Chondrocyte (in vitro differentiated cells): ENCODE measurements around the gene CELF6. TPM values are rescaled to one million over a fixed set of nuclear protein-coding genes. Genes with fewer than 3 reads are reported as not detected.
A peak's percentile ranks its signal among the peaks of the same experiment; 100 is the strongest.

ENCODE experiments used
- DNase-seq: peaks from one replicate; pipeline ENCODE4 v3.0.0; 2021; ENCODE audit warnings: mixed read lengths, low spot score
- H3K27ac Mint-ChIP-seq: one replicate; pipeline ENCODE4 v1.8.0; 2021; ENCODE audit warnings: mild to moderate bottlenecking, moderate library complexity, mixed read lengths; ENCODE audit not compliant: unreplicated experiment
- H3K27me3 Mint-ChIP-seq: 2 replicates; pipeline ENCODE4 v1.8.0; 2021; ENCODE audit warnings: low read depth, mixed read lengths
- H3K36me3 Mint-ChIP-seq: 2 replicates; pipeline ENCODE4 v1.8.0; 2021; ENCODE audit warnings: low read depth, mixed read lengths
- H3K4me1 Mint-ChIP-seq: 2 replicates; pipeline ENCODE4 v1.8.0; 2021; ENCODE audit warnings: low read depth, mild to moderate bottlenecking, mixed read lengths
- H3K4me3 Mint-ChIP-seq: one replicate; pipeline ENCODE4 v1.8.0; 2021; ENCODE audit warnings: mild to moderate bottlenecking, moderate library complexity, mixed read lengths; ENCODE audit not compliant: unreplicated experiment
- H3K9me3 Mint-ChIP-seq: 2 replicates; pipeline ENCODE4 v1.8.0; 2021; ENCODE audit warnings: low read depth, mixed read lengths
- total RNA-seq: library from RNA; stranded (reverse); gene quantifications from 3 replicates; pipeline ENCODE4 v1.2.1, GENCODE V29; 2021
- TF ChIP-seq, protein P1 (sequence below): fragments of 200-600 bp; sonication (generic); IDR thresholded peaks from 2 replicates; pipeline ENCODE4 v1.5.0; 2021; ENCODE audit warnings: antibody characterized with exemption, mild to moderate bottlenecking, moderate library complexity

Gene CELF6
- total RNA-seq, 1 donor from 2014 or later = 0.42 TPM

DNA sequence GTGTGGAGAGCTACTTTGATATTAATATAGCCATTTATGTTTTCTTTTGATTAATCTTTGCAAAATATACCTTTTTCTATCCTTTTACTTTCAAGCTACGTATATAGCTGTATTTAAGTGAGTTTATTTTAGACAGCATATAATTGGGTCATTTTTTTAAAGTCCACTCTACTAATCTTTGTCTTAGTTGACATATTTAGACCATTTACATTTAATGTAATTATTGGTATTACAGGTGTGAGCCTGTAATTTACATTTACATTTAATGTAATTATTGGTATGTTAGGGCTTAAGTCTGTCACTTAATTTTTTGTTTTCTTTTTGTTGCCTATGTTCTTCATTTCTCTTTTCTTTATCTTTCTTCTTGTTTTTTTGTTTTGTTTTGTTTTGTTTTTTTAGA lies 3.8 kb upstream of the CELF6 start:
- peaks cover 13% of the 10 kb centered on the region for H3K4me1 Mint-ChIP-seq
- peaks cover 17% of the 10 kb centered on the region for H3K9me3 Mint-ChIP-seq
- TF ChIP-seq, protein P1, sequence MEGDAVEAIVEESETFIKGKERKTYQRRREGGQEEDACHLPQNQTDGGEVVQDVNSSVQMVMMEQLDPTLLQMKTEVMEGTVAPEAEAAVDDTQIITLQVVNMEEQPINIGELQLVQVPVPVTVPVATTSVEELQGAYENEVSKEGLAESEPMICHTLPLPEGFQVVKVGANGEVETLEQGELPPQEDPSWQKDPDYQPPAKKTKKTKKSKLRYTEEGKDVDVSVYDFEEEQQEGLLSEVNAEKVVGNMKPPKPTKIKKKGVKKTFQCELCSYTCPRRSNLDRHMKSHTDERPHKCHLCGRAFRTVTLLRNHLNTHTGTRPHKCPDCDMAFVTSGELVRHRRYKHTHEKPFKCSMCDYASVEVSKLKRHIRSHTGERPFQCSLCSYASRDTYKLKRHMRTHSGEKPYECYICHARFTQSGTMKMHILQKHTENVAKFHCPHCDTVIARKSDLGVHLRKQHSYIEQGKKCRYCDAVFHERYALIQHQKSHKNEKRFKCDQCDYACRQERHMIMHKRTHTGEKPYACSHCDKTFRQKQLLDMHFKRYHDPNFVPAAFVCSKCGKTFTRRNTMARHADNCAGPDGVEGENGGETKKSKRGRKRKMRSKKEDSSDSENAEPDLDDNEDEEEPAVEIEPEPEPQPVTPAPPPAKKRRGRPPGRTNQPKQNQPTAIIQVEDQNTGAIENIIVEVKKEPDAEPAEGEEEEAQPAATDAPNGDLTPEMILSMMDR = no peak
- no peak overlapping the region for H3K4me3 Mint-ChIP-seq
- H3K27ac Mint-ChIP-seq = no peak overlapping the region
- H3K27me3 Mint-ChIP-seq = peaks cover 5% of the 10 kb centered on the region
- H3K36me3 Mint-ChIP-seq = peaks cover 20% of the 10 kb centered on the region
- no peak for DNase-seq

DNA sequence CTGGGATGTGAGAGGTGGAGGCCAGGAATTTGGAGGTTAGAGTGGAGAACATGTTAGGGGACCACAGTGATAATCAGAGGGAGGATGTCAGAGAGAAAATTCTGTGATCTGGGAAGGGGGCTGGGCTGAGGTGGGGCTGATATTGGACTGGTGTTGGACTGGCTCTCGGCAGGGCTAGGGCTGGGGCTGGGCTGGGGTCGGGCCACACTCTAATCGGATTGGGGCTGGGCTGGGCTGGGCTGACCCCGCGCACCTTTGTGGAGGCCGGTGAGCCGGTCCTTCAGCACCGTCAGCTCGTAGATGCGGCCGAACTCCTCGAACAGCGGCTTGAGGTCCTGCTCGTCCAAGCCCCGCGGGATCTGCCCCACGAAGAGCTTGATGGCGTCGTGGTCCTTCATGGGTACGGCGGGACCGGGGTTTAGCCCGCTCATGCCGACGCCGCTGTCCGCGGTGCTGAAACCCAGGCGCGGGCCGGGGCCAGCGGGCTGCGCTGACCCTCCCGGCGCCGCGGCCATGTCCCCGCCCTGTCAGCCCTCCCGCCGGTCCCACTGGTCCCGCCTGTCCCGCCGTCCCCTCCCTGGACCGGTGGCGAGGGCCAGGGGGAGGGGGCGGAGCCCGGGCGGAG lies 485 bp downstream of the CELF6 start:
- H3K4me1 Mint-ChIP-seq = peaks cover 20% of the 10 kb centered on the region
- peaks cover 10% of the 10 kb centered on the region for H3K27me3 Mint-ChIP-seq
- H3K27ac Mint-ChIP-seq = no peak overlapping the region

GRCh38 chr15:72318408-72318942 lies 1.5 kb downstream of the CELF6 start:
- Mint-ChIP-seq H3K4me1 (peaks cover 20% of the 10 kb centered on the region), H3K27me3 (peaks cover 10% of the 10 kb centered on the region), H3K27ac (no peak overlapping the region), H3K9me3 (peaks cover 3% of the 10 kb centered on the region), H3K36me3 (no peaks in the 10 kb centered on the region), H3K4me3 (peak overlapping the region; percentile 55)
- TF ChIP-seq, protein P1 = no peak
- no peak for DNase-seq

More for the DNA sequence above, 485 bp downstream of the CELF6 start:
- DNase-seq = no peak
- Mint-ChIP-seq H3K9me3 (peaks cover 13% of the 10 kb centered on the region), H3K36me3 (peaks cover 6% of the 10 kb centered on the region), H3K4me3 (peak overlapping the region; percentile 55)
- TF ChIP-seq, protein P1 = no peak

DNA sequence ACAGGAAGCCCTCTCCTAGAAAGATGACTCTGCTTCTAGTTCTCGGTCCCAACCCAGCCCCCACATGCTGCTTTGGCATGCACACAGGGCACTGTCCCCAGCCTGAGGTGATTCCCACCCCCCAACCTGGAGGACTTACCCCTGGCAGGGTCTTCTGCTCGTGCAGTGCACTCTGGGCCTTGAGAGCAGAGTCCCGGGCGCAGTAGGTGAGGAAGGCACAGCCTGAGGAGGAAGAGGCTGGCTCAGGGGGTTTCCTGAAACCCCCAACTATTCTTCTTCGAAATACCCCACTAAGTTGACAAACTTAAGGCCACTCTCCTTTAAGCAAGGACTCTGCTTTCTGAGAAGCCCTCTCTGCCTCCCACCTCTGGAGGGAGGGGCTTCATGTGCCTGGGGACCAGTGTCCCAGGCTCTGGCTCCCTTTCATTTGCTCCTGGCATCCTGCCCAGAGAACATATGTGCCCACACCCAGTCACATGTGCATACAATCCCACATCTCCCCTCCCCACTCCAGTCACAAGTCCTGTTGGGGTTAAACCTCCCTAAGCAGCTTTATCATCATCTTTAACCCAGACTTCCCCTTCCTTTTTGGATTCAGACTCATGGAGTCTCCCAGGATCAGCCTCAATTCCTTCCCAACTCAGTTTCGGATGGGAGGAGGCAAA lies 4.1 kb downstream of the CELF6 start:
- Mint-ChIP-seq H3K9me3 (no peaks in the 10 kb centered on the region), H3K4me3 (no peak overlapping the region), H3K27ac (no peak overlapping the region), H3K36me3 (no peaks in the 10 kb centered on the region), H3K4me1 (peaks cover 18% of the 10 kb centered on the region), H3K27me3 (peaks cover 10% of the 10 kb centered on the region)
- TF ChIP-seq, protein P1 = no peak
- no peak for DNase-seq

DNA sequence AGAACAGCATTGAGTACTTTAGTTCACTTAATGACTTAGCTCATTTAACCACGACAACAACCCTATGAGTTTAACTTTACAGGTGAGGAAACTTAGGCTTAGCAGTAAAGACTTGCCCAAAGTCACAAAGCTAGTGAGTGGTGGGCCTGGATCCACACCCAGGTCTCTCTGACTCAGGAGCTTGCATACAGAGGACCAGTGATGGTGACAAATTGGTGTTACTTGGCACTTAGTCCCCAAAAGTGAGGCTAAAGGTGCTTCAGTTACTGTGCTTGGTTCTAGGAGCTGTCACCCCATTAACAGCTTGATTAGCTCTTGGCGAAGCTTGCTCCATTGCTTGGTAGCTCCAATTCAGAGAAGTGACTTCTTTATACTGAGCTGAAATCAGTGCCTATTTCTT lies 6.1 kb downstream of the CELF6 start:
- no peak overlapping the region for H3K27ac Mint-ChIP-seq
- peaks cover 8% of the 10 kb centered on the region for H3K4me1 Mint-ChIP-seq
- TF ChIP-seq, protein P1 = no peak
- no peak for DNase-seq
- H3K36me3 Mint-ChIP-seq = no peaks in the 10 kb centered on the region
- H3K4me3 Mint-ChIP-seq = no peak overlapping the region
- no peaks in the 10 kb centered on the region for H3K9me3 Mint-ChIP-seq
- H3K27me3 Mint-ChIP-seq = peaks cover 8% of the 10 kb centered on the region
